Left lobe of liver (tissue), 2 donors: ENCODE data around the gene FSHB. TPM values are rescaled to one million over a fixed set of nuclear protein-coding genes. Genes with fewer than 3 reads are reported as not detected.
A peak's percentile ranks its signal among the peaks of the same experiment; 100 is the strongest.
"Not testable (repeated sequence)": the region's sequence is repeated elsewhere in the genome, so short reads cannot be mapped to it uniquely, and the experiment has no call there.

Experiments used
- ATAC-seq: fragments of 200-7000 bp; cut with Tn5 transposase; one replicate; pipeline ENCODE4 v1.9.1; 2020; ENCODE audit warnings: mild to moderate bottlenecking, moderate library complexity
- DNase-seq: peaks from one replicate; pipeline ENCODE4 v3.0.0-alpha.2; 2020; ENCODE audit warnings: low spot score
- total RNA-seq: library from RNA; stranded (reverse); gene quantifications from one replicate; pipeline ENCODE4 v1.2.1, GENCODE V29; 2021
- donor health status: DM: no; HTN: no; CAD: no; lungs with moderate emphysema.
- donor health status: DM: no; HTN: yes; CAD: no.

FSHB gene
- not detected for total RNA-seq

DNA sequence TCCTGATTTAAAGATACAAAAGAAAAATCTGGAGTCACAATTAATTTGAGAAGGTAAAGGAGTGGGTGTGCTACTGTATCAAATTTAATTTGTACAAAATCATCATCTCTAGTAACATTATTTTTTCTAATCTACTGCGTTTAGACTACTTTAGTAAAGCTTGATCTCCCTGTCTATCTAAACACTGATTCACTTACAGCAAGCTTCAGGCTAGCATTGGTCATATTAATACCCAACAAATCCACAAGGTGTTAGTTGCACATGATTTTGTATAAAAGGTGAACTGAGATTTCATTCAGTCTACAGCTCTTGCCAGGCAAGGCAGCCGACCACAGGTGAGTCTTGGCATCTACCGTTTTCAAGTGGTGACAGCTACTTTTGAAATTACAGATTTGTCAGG, at the start of gene FSHB:
Gene FSHB (plus strand): TSS at position 301 of the 400 bp plus-strand sequence. CDS start 889 bp downstream, outside the sequence.
- no peak for ATAC-seq

DNA sequence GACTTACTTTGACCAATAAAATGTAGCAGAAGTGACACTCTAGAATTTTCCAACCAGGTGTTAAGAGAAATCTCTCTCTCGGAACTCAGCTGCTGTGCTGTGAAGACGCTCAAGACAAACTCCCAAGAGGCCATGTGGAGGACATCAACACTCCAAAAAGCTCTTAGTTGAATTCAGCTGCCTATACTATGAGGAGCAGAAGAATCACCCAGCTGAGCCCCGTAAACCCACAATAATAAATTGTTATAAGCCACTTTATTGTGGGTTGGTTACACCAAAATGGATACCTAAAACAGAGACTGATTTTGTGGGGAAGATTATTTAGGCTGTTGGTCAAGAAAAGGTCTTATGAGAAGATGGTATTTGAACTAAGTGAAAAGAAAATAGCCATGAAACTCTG, 44.1 kb upstream of the FSHB start:
- ATAC-seq: no peak
- DNase-seq: no peak

More for the DNA sequence above, at the start of gene FSHB:
- DNase-seq: no peak

DNA sequence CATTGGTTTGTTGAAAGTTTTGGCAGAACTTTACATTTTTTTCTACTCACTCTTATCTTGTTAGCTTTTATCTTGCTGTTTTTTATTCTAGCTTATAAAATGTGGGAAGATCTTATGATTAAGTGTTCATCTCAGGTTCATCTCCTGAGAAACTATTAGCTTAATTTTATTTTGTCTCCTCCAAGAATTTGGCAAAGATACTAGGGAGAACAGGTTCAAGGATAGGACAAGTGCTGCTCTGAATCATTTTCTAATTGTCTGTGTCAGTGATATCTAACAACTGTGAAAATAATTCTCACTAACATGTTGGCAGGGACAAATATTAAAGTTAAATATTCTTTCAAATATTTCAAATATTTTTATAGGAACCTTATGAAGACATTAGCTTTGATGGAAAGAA, 38.2 kb upstream of the FSHB start:
- ATAC-seq (no peak), DNase-seq (no peak)

DNA sequence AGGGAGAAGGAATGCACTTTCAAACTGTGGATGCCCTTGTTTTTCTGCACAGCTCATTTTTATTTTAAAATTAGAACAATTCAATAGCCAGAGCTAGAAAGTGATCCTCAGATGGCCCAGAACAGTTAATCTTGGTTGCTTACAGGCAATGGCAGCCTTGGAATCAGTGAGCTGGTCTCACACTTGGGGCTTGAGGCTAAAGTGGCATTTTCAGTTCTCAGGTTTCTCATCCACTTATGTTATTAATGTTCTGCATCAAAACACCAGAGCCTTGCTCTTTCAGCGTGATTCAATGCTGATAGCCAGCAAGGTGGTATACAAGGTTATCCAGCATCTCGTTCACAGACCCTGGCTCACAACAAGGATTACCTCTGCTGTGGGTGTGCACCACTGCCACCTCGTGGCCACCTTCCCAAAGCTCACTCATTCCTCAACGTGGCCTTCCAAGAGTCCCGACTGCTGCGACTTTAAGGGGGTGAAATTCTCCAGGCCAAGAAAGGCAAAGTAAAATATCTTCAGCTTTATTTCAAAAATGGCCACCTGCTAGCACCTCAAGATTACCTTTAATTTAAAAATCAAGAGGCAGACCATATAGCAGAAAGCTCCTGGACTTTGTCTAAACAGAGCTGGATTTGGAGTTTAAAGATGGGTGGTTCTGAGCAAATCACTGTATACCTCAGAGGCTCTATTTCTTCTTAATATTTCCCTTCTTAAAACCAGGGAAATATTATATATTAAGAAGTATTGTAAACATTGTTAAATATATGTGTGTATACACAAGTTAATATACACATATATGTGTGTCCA, 34.2 kb upstream of the FSHB start:
- ATAC-seq: peak; percentile 95

GRCh38 chr11:30197869-30198268, 32.9 kb upstream of the FSHB start:
- no peak for ATAC-seq
- no peak for DNase-seq

More for the DNA sequence above, 34.2 kb upstream of the FSHB start:
- DNase-seq: peak; percentile 52

GRCh38 chr11:30202989-30203388, 27.8 kb upstream of the FSHB start:
- ATAC-seq, DNase-seq: not testable (repeated sequence)

GRCh38 chr11:30203850-30204249, 27.0 kb upstream of the FSHB start:
- DNase-seq (no peak), ATAC-seq (no peak)

DNA sequence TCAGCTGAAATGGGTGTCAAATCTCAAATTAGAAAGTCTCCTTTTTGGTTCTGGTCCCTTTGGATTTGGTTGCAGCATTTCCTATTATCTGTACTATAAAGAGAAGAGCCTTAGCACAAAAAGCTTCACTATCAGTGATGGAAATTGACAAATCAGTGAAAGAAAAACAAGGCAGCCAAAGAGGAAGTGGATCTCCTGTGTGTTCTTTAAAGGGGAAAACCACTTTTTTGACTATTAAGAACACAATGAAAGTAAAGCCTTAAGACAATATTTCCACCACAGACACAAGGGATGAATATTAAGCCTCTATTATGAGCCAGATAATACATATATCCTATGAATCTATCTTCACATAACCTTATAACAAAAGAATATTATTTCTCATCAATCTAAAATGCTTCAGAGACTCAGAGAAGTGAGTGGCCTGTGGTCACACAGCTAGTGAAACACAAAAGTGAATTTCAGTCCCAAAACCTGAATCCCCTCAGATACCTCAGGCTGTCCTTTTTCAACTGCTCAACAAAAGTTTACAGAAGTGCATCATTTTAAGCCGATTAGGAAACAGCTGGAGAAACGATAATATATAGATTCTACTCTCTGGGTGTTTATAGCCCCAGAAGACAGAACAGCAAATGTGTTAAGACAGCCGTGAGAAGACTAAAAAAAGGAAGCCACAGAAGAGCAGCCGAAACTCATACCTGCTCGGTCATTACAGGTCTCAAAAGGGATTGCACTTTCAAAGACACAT, 24.4 kb upstream of the FSHB start:
- no peak for DNase-seq
- ATAC-seq: no peak

DNA sequence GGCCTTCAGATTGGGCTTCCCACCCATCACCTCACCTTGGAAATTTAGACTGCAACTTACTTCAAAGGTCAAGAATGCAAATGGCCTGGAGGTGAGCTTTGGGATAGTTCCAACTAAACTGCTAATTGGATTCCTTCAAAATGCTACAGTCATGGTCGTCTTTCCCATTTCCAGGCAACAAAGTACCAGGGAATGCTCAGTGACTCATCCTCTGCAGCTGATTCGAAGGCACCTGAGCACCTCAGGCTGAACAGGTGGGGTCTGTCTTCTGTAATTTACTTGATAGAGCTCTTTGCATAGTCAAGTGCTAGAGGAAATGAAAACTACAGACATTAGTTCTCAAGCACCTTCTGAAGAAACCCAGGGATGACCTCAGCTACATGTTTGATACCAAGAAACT, 20.5 kb upstream of the FSHB start:
- ATAC-seq: no peak
- no peak for DNase-seq

DNA sequence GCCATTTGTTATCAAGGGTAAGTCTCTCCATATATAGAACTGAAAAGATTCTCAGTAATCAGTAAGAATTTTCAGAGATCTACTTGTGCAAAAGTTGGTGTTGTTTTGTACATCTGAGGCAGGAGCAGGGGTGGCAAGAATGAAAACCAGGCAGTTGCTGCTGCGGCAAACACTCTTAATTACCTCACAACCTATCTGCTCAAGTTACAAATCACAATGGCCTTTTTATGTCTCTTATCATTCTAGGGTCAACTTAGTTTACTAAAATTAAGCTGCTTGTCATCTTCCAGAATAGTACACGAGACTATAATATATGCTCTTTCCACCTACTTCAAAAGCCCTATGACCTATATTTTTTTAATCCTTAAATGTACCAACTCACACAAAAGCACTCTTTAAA, 14.3 kb upstream of the FSHB start:
- ATAC-seq (no peak), DNase-seq (no peak)

GRCh38 chr11:30218278-30218677, 12.5 kb upstream of the FSHB start:
- DNase-seq (no peak), ATAC-seq (no peak)

DNA sequence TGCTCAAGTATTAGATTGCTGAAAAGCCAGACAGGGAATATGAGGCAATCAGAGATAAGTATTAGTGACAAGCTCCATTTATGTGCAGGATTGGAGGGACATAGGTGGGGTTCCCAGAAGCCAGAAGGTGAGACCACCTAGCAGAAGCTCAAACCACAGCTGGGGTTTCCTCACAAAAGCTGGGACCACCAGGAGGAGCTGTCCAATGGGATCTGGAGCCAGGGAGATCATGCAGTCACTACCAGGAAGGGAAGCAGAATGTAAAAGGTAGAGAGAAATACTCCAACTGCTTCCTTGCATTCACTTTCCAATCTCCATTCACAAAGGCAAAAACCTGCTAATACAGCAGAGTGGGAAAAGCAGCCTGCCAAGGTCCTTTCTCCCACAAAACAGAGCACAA, 5.2 kb upstream of the FSHB start:
- no peak for DNase-seq
- no peak for ATAC-seq

- ATAC-seq (no peak), DNase-seq (no peak)
Observed at GRCh38 chr11:30228323-30228884, 2.4 kb upstream of the FSHB start.

GRCh38 chr11:30239025-30239424, 8.2 kb downstream of the FSHB start:
- ATAC-seq: no peak
- no peak for DNase-seq

DNA sequence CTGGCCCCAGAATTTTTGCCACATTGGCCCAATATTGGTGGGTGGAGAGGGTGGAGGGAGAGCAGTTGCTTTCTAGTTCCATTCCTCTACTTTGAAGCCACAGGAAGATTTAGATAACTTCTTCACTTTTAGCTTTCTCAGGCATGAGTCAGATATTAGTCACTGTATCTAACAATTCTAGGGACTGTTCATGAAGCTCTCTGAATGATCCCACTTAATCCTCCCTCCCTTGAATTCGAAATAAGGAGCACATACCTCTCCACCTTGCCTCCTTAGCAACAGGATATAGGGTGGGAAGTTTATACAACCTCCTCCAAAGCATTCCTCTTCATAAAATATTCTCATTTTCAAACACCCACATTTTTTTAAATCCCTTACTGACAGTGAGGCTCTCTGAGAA, 13.5 kb downstream of the FSHB start:
- ATAC-seq: no peak

DNA sequence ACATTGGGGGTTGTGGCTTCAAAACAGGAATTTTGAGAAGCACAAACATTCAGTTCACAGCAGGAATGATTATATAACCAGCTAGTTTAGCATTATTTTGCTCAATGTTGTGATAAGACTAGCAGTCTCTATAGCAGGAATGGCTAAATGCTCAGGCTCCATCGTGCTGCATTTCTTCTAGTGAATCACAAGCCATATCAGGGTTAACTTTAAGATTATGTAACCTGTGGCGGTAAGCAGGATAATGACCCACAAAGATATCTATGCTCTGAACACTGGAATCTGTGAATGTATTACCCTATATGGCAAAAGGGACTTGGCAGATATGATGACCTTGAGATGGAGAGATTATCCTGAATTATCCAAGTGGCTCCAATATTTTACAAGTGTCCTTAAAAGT, 14.8 kb downstream of the FSHB start:
- DNase-seq (no peak), ATAC-seq (no peak)

More for the DNA sequence above, 13.5 kb downstream of the FSHB start:
- no peak for DNase-seq

GRCh38 chr11:30254307-30255298, 23.8 kb downstream of the FSHB start:
- no peak for ATAC-seq
- DNase-seq: no peak

DNA sequence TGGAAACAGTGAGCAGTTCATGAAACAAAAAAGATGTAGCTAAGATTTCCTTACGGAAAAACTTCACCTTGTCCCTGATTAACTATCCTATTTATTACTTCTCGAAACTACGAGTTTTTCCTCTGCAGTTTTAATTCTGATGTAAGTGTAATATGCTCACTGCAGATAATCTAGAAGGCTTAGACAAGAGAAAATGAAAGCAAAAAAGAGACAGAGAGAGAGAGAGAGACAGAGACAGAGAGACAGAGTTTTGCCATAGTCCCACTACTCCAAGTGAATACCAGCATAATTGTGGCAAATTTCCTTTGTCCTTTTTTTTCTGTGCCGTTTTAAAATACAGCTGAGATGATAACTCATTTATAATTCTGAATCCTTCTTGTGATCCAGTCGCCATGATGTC, 24.8 kb downstream of the FSHB start:
- ATAC-seq: no peak

GRCh38 chr11:30257058-30257457, 26.2 kb downstream of the FSHB start:
- DNase-seq (no peak), ATAC-seq (no peak)

More for the DNA sequence above, 24.8 kb downstream of the FSHB start:
- no peak for DNase-seq

- DNase-seq: no peak
- ATAC-seq: no peak
Observed at GRCh38 chr11:30258679-30259078, 27.9 kb downstream of the FSHB start.

- no peak for DNase-seq
- no peak for ATAC-seq
Observed at GRCh38 chr11:30260813-30261212, 30.0 kb downstream of the FSHB start.
